Neutrophil (primary cell): ENCODE results near the gene PHKA1.
"Not testable (repeated sequence)": the region's sequence is repeated elsewhere in the genome, so short reads cannot be mapped to it uniquely, and the experiment has no call there.

Experiments
- H3K27ac ChIP-seq: fragments of 200-600 bp; sonication (generic); 2 replicates; pipeline ENCODE4 v1.5.1; 2016; ENCODE audit warnings: mild to moderate bottlenecking, moderate library complexity
- H3K27me3 ChIP-seq: fragments of 200-600 bp; sonication (generic); 2 replicates; pipeline ENCODE4 v1.6.0; 2016; ENCODE audit warnings: mild to moderate bottlenecking
- H3K36me3 ChIP-seq: fragments of 200-600 bp; sonication (generic); 2 replicates; pipeline ENCODE4 v1.5.1; 2017
- H3K4me1 ChIP-seq, 2 experiments: fragments of 200-600 bp in 1 of 2; sonication (generic) in 1 of 2; 1 replicate in 1 of 2; 2 replicates in 1 of 2; pipeline versions ENCODE4 v1.5.1 to v1.6.1; 2013 to 2016; ENCODE audit warnings: low read depth in 1 of 2, low read length in 1 of 2, mild to moderate bottlenecking in 1 of 2, moderate library complexity in 1 of 2; ENCODE audit not compliant: control insufficient read depth in 1 of 2, insufficient read depth in 1 of 2
- H3K4me3 ChIP-seq, 2 experiments: fragments of 200-600 bp in 1 of 2; sonication (generic) in 1 of 2; 1 replicate in 1 of 2; 2 replicates in 1 of 2; pipeline ENCODE4 v1.5.1; 2013 to 2016; ENCODE audit warnings: low read depth in 1 of 2, low read length in 1 of 2, mild to moderate bottlenecking in 1 of 2, moderate library complexity in 1 of 2
- H3K9me3 ChIP-seq: fragments of 200-600 bp; sonication (generic); 2 replicates; pipeline ENCODE4 v1.5.1; 2016
- TF ChIP-seq, protein P1 (sequence below): fragments of 200-600 bp; sonication (generic); IDR thresholded peaks from 2 replicates; pipeline ENCODE4 v1.5.1; 2016; ENCODE audit warnings: antibody characterized with exemption

The PHKA1 gene

GRCh38 chrX:72683631-72684030 is 30.5 kb downstream of the PHKA1 start:
- Histone ChIP-seq H3K4me3 (no peak overlapping the region), H3K36me3 (no peaks in the 10 kb centered on the region), H3K27me3 (no peaks in the 10 kb centered on the region), H3K4me1 (no peaks in the 10 kb centered on the region), H3K27ac (no peak overlapping the region), H3K9me3 (no peaks in the 10 kb centered on the region)
- TF ChIP-seq, protein P1, sequence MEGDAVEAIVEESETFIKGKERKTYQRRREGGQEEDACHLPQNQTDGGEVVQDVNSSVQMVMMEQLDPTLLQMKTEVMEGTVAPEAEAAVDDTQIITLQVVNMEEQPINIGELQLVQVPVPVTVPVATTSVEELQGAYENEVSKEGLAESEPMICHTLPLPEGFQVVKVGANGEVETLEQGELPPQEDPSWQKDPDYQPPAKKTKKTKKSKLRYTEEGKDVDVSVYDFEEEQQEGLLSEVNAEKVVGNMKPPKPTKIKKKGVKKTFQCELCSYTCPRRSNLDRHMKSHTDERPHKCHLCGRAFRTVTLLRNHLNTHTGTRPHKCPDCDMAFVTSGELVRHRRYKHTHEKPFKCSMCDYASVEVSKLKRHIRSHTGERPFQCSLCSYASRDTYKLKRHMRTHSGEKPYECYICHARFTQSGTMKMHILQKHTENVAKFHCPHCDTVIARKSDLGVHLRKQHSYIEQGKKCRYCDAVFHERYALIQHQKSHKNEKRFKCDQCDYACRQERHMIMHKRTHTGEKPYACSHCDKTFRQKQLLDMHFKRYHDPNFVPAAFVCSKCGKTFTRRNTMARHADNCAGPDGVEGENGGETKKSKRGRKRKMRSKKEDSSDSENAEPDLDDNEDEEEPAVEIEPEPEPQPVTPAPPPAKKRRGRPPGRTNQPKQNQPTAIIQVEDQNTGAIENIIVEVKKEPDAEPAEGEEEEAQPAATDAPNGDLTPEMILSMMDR: no peak

DNA sequence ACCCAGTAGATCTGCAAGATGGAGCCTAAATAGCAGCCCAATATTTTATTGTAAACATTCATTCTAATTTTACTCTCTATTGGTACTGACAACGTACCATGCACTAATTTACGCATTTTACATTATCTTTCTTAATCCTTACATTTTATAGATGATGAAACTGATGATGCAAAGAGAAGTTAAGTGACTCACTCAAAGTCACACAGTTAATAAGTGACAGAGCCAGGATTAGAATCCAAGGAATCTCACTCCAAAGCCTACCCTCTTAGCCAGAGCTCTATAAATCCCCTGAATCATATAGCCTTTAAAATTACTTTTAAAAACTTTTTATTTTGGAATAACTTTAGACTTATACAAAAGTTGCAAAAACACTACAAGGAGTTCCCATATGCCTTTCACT is 37.6 kb downstream of the PHKA1 start:
- Histone ChIP-seq H3K4me1 (no peaks in the 10 kb centered on the region), H3K36me3 (no peaks in the 10 kb centered on the region), H3K4me3 (no peak overlapping the region), H3K27ac (no peak overlapping the region), H3K9me3 (no peaks in the 10 kb centered on the region), H3K27me3 (no peaks in the 10 kb centered on the region)
- TF ChIP-seq, protein P1: no peak

DNA sequence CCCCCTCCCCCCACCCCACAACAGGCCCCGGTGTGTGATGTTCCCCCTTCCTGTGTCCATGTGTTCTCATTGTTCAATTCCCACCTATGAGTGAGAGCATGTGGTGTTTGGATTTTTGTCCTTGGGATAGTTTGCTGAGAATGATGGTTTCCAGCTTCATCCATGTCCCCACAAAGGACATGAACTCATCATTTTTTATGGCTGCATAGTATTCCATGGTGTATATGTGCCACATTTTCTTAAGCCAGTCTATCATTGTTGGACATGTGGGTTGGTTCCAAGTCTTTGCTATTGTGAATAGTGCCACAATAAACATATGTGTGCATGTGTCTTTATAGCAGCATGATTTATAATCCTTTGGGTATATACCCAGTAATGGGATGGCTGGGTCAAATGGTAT is 40.2 kb downstream of the PHKA1 start:
- not testable (repeated sequence) for H3K4me3 ChIP-seq, H3K9me3 ChIP-seq

DNA sequence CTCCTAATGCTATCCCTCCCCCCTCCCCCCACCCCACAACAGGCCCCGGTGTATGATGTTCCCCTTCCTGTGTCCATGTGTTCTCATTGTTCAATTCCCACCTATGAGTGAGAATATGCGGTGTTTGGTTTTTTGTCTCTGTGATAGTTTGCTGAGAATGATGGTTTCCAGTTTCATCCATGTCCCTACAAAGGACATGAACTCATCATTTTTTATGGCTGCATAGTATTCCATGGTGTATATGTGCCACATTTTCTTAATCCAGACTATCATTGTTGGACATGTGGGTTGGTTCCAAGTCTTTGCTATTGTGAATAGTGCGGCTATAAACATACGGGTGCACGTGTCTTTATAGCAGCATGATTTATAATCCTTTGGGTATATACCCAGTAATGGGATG is 44.6 kb downstream of the PHKA1 start:
- not testable (repeated sequence) for H3K27me3 ChIP-seq, H3K36me3 ChIP-seq, H3K4me3 ChIP-seq, H3K9me3 ChIP-seq, H3K4me1 ChIP-seq, H3K27ac ChIP-seq

More for the DNA sequence above, 40.2 kb downstream of the PHKA1 start:
- not testable (repeated sequence) for H3K27ac ChIP-seq, H3K27me3 ChIP-seq, H3K36me3 ChIP-seq, H3K4me1 ChIP-seq

- Histone ChIP-seq H3K4me1 (no peaks in the 10 kb centered on the region), H3K9me3 (no peaks in the 10 kb centered on the region), H3K4me3 (no peak overlapping the region), H3K27ac (no peak overlapping the region), H3K27me3 (no peaks in the 10 kb centered on the region), H3K36me3 (no peaks in the 10 kb centered on the region)
- TF ChIP-seq, protein P1: no peak
Measured at GRCh38 chrX:72666451-72666850, 47.7 kb downstream of the PHKA1 start.

- no peak overlapping the region for H3K4me3 ChIP-seq
- H3K9me3 ChIP-seq: no peaks in the 10 kb centered on the region
- H3K27ac ChIP-seq: no peak overlapping the region
- H3K27me3 ChIP-seq: no peaks in the 10 kb centered on the region
- no peaks in the 10 kb centered on the region for H3K4me1 ChIP-seq
- no peaks in the 10 kb centered on the region for H3K36me3 ChIP-seq
- TF ChIP-seq, protein P1: no peak
Measured at GRCh38 chrX:72663737-72664136, 50.4 kb downstream of the PHKA1 start.
